Kidney epithelial cell (primary cell): ENCODE data around the gene HINT3. TPM values are rescaled to one million over a fixed set of nuclear protein-coding genes. Genes with fewer than 3 reads are reported as not detected.
"Not testable (repeated sequence)": the region's sequence is repeated elsewhere in the genome, so short reads cannot be mapped to it uniquely, and the experiment has no call there.

Experiments used
- DNase-seq: peaks from one replicate; pipeline ENCODE4 v3.0.0-alpha.2; 2010; ENCODE audit warnings: low read depth
- H3K27me3 ChIP-seq: 2 replicates; pipeline ENCODE4 v1.6.0; 2011; ENCODE audit warnings: low read length; ENCODE audit not compliant: control insufficient read depth, insufficient read depth
- H3K36me3 ChIP-seq: 2 replicates; pipeline ENCODE4 v1.5.1; 2011; ENCODE audit warnings: low read length; ENCODE audit not compliant: control insufficient read depth, insufficient read depth
- H3K4me3 ChIP-seq: 2 replicates; pipeline ENCODE4 v1.5.1; 2011; ENCODE audit warnings: low read depth, mild to moderate bottlenecking, control low read depth, low read length
- CTCF ChIP-seq: IDR thresholded peaks from 2 replicates; pipeline ENCODE4 v1.5.1; 2011; ENCODE audit warnings: mild to moderate bottlenecking, moderate library complexity, low read length, control low read depth, inconsistent platforms; ENCODE audit not compliant: insufficient read depth, poor library complexity, severe bottlenecking
- total RNA-seq: library from RNA; depleted of rRNA; stranded (reverse); fragments of >200 nt; gene quantifications from 2 replicates; pipeline ENCODE4 v1.2.3, GENCODE V29; 2015

The HINT3 gene
- 25.5 and 30.5 TPM in 2 replicates for total RNA-seq

GRCh38 chr6:125956506-125957390 is at the start of gene HINT3:
Gene HINT3, plus strand, starts transcription at chr6:125956770. Its CDS starts 208 bp downstream, at chr6:125956978.
- H3K27me3 ChIP-seq, result no peaks in the 10 kb centered on the region
- H3K36me3 ChIP-seq, result no peaks in the 10 kb centered on the region
- peak; percentile 94 for TF ChIP-seq CTCF
- DNase-seq, result peak; percentile 88
- peak within 1 kb of the TSS; percentile 73 for H3K4me3 ChIP-seq

- no peak for TF ChIP-seq CTCF
These were observed 46.0 kb upstream of the HINT3 start for GRCh38 chr6:125910527-125910926.

GRCh38 chr6:125911051-125911451 is 45.5 kb upstream of the HINT3 start:
- H3K4me3 ChIP-seq, H3K27me3 ChIP-seq, H3K36me3 ChIP-seq, DNase-seq: not testable (repeated sequence)

More at GRCh38 chr6:125910527-125910926, 46.0 kb upstream of the HINT3 start:
- Histone ChIP-seq H3K4me3 (no peak overlapping the region), H3K27me3 (no peaks in the 10 kb centered on the region), H3K36me3 (no peaks in the 10 kb centered on the region)
- no peak for DNase-seq

- not testable (repeated sequence) for H3K4me3 ChIP-seq, H3K27me3 ChIP-seq, H3K36me3 ChIP-seq, DNase-seq
These were observed 44.1 kb upstream of the HINT3 start for GRCh38 chr6:125912430-125912829.

GRCh38 chr6:125913145-125913544 is 43.4 kb upstream of the HINT3 start:
- no peak for DNase-seq
- no peaks in the 10 kb centered on the region for H3K36me3 ChIP-seq

GRCh38 chr6:125913864-125914351 is 42.7 kb upstream of the HINT3 start:
- Histone ChIP-seq H3K4me3 (no peak overlapping the region), H3K27me3 (no peaks in the 10 kb centered on the region), H3K36me3 (no peaks in the 10 kb centered on the region)
- peak; percentile 93 for DNase-seq
- no peak for TF ChIP-seq CTCF

More at GRCh38 chr6:125913145-125913544, 43.4 kb upstream of the HINT3 start:
- Histone ChIP-seq H3K27me3 (no peaks in the 10 kb centered on the region), H3K4me3 (no peak overlapping the region)
- no peak for TF ChIP-seq CTCF
